MM.1S (cell line): ENCODE measurements around the gene IL13.

Source experiments
- CTCF ChIP-seq: fragments of 300-600 bp; sonication (generic); IDR thresholded peaks from 2 replicates; pipeline ENCODE4 v1.5.1; 2016; ENCODE audit warnings: antibody characterized with exemption, low read length, mixed read lengths
- EZH2 ChIP-seq: fragments of 300-600 bp; sonication (generic); optimal IDR thresholded peaks from 2 replicates; pipeline ENCODE3; 2017; ENCODE audit warnings: low read depth, mild to moderate bottlenecking, antibody characterized with exemption, low read length, mixed read lengths

GRCh38 chr5:132681983-132682382 is 24.0 kb downstream of the IL13 start:
- TF ChIP-seq CTCF (no peak), EZH2 (no peak)
